Occipital lobe (tissue), 2 donors: ENCODE results near the gene SPINK13. TPM values are rescaled to one million over a fixed set of nuclear protein-coding genes. Genes with fewer than 3 reads are reported as not detected.
"Not testable (repeated sequence)": the region's sequence is repeated elsewhere in the genome, so short reads cannot be mapped to it uniquely, and the experiment has no call there.

Source experiments
- DNase-seq: peaks from one replicate; lab custom pipeline; 2025; lab: John Stamatoyannopoulos, UW
- total RNA-seq: library from RNA; depleted of rRNA; stranded (reverse); fragments of >200 nt; gene quantifications from one replicate; pipeline ENCODE4 v1.2.3, GENCODE V29; 2014

Gene SPINK13, protein sequence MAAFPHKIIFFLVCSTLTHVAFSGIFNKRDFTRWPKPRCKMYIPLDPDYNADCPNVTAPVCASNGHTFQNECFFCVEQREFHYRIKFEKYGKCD
- total RNA-seq: not detected

DNA sequence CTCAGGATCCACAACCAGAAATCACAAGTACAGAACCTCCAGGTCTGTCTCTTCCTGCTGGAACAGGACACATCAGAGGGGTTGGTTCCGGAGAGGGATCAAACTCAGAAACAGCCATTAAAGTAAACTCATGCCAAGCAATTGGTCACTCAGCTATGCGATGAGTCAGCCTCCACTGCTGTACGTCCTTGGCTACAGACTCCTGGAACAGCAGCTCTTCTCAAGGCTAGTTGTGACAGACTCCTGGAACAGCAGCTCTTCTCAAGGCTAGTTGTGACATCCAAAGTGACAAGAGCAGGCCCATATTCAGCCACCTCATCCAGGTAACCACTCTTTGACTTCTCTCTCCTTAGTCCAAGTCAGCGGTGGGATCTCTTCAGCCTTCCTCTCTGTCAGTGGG is at the start of gene SPINK13:
Gene SPINK13, plus strand, starts transcription at position 229 of the 400 bp plus-strand sequence. CDS start 1,279 bp downstream, outside the sequence.
- no peak for DNase-seq

DNA sequence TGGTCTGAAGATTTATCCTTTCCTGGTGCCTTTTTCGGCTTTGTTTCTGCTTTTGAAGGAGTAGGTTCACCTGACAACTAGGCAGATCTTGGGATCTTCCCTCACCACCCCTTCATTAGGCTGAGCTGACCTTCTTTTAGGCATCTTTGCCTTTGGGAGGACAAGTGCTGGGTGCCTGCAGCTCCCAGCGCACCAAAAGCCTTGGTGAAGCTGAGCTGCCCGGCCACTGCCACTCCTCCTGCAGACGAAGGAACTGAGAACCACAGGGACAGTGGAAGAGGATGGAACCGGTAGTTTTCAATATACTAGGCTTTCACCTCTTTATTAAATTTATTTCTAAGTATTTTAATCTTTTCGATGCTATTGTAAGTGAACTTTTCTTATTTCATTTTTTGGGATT is 47.1 kb upstream of the SPINK13 start:
- DNase-seq: no peak

DNA sequence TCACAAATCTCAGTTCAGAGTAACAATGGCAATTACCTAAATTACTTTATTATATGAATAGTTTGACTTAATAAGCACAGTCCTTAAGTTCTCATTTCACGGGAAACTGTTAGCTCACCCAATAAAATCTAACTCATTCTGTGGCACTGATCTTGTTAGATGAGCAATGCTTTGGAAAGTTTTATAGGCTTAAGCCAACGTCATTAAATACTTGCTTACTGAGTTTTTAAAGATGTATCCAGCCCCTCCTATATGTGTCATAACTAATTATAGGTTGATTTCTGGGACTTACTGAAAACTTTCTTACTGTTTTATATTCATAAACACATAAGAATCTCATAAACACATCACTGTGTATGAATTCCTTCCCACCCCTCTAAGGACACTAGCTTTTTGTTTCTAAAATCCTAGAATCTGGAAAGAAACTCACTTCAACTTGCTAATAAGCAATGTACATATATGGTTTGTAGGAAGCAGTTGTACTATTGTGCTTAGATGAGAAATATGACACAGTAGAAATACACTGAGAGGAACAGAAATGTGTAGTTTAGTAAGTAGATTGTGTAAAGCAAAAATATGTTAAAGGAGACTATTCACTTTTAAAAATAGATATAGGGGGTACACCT is 44.4 kb upstream of the SPINK13 start:
- DNase-seq: no peak

DNA sequence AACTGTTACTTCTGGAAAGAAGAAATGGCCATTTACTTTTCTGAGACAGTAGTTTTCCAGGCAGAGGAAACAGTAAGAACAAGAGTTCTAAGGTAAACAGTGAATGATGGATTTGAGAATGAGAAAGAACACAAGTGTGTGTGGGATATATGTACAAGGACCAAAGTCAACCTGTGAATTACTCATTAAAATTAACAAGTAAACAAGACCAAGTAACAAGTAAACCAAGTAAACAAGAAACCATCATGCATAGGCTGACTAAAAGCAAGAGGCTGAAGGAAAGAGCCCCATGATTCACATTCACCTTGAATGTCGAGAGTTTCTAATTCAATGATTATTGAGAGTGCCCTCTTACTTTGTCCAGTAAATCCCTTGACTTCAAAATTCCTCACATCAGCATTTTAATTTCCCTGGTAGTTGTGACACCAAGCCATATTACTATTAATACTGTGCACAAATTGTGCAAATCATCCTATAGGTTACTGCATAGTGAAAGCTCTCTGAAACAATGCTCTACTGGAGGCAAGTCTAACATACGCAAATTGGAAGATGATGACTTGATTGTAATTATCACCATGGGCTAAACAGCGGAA is 40.1 kb upstream of the SPINK13 start:
- DNase-seq: no peak

DNA sequence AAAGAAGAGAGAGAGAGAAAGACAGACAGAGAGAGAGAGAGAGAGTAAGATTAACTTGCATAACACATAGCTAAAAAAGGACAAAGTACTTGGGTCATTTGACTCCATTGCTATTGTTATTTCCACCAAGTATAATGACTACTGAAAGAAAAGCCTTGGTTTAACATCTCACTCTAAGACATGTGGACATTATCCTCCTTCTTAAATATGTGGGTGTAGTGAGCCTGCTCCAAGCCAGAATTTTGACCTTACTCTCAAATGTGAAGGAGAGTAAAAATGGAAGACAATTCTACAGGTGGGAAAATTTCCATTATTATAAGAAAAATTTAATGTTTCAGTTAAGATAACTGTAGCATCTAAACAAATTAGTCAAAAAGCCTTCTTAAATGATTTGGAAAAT is 38.8 kb upstream of the SPINK13 start:
- DNase-seq: no peak

DNA sequence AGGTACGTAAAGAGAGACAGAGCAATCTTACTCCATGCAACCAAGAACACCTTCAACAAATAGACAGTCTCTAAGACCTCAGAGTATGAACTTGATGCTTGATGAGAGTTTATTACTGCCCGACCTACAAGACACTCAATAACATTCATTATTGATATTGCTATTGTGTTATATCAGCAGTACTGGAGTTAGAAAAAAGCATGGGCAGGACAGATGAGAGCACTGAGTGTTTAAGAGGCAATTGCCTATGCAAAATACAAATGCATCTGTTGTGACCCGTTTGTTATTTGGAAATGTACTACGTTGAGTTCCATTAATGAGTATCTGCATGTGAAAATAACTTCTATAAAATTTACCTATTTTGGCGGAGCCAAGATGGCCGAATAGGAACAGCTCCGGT is 38.4 kb upstream of the SPINK13 start:
- no peak for DNase-seq

DNA sequence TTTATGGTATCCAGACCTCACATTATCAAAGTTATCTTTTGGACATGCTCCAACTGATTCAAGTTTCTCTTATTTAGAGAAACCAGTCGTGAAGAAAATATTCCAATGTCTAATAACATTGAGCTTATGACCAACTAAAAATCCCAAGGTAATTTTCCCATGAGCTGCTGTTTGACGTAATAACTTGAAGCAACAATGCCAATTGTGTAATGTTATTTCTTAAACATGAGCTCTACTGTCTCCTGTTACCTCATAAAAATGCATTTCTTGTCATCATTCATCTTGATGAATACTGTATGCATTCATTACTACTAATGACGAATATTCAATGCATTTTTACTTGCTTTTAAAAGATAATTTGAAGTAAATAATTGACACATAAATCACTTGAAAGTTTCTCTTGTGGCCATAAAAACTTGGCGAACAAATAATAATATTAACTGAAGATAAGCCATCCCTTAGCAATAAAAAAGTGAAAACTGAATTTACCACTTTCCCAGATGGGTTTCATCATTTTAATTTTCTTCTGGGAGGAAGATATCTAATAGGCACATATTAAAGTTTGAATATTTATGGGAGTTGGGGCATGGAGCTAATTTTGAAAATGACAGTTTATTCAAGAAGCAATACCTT is 30.7 kb upstream of the SPINK13 start:
- no peak for DNase-seq

DNA sequence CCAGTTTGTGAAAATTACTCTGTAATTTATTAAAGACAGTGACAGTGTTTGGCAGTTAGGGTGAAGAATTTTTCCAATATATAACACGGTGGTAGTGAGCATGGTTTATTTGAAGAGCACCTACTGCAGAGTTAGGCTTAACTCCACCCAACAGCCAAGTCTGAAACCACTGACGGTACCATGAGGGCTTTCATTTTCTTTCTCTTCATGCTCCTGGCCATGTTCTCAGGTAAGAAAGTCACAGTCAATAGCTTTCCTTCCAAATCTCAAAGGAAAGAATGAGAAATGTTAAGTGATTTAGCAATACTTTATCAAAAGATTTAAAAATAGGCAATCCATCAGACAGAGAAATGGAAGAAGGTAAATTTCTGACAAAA is 30.2 kb upstream of the SPINK13 start, which contains the start of gene MARCOL:
Gene MARCOL, plus strand, starts transcription at position 108 of the 377 bp plus-strand sequence. Its CDS starts 73 bp downstream, at position 181.
- no peak for DNase-seq

DNA sequence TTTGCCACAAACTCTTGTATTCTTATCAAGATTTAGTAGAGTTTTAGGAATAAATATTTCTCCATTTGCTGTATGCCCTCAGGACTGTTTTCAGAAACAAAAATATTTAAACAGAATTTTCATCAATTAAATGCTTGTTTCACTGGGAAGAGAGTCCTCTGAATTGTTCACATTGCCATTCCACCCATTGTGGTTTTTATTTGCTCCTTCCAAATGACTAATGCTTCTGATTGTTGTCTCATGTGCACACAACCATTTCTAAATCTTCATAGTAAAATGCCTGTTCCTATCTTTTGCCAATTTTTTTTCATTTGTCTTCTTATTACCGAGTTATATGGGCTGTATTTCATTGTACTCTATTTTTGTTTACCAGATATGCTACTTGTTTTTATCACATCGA is 19.7 kb upstream of the SPINK13 start:
- DNase-seq: no peak

DNA sequence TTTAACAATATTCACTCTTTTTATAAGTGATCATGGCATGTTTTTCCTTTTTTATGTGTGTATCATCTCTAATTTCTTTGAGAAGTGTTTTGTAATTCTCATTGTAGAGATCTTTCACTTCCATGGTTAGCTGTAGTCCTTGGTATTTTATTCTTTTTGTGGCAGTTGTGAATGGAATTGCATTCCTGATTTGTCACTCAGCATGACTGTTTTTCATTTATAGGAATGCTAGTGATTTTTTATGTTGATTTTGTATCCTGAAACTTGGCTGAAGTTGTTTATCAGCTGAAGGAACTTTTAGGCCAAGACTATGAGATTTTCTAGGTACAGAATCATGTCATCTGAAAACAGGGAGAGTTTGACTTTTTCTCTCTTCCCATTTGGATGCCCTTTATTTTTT is 13.1 kb upstream of the SPINK13 start:
- no peak for DNase-seq

DNA sequence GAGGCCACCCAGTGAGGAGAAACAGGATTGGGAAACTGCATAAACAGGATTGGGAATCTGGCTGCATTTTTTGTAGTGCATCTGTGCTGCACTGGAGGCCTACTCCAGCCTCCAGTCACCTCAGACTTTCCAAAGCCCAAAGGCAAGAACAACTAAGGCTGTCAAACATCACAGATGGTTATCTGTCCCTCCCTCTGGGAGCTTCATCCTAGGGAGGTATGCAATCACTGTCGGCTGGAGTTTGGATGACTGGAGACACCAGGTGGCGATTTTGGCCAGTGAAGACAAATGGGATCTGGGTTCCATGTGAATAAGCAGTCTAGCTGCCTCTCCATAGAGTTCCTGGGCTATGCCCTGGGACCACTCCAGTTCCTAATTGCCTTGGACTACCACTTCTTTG is 9.3 kb upstream of the SPINK13 start:
- DNase-seq: no peak

DNA sequence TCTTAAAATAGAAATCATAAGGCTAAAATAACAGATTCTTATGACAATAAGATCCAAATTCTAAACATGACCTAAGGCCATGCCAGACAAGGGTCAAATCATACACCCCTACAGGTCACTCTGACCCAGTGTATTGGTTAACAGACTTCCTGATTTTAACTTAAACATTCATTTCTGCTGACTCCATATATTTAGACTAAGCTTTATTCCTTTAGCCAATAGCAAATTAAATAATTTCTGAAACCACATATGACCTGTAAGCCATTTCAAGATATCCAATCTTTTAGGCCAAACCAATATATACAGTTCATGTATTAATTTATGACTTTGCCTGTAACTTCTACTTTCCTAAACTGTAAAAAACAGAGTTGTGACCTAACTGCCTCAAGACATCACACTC is 7.4 kb upstream of the SPINK13 start:
- no peak for DNase-seq

DNA sequence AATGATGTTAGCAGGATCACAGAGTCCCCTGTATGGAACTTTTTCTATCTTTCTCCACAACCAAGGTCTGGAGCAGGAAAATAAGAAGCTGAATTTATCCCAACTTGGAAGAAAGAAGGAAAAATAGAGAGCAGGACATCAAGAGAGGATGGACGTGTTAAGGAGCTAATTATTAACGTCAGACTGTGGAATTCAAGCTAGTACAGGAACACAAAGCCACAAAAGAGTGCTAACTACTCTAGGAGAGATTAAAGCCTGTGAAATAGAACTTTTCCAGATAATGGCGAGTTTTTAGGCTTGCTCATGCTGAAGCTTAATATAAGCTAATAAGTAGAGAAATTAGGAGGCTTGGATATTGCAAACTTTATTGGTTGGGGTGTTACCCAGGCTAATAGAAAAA is 632 bp upstream of the SPINK13 start:
- DNase-seq: no peak

DNA sequence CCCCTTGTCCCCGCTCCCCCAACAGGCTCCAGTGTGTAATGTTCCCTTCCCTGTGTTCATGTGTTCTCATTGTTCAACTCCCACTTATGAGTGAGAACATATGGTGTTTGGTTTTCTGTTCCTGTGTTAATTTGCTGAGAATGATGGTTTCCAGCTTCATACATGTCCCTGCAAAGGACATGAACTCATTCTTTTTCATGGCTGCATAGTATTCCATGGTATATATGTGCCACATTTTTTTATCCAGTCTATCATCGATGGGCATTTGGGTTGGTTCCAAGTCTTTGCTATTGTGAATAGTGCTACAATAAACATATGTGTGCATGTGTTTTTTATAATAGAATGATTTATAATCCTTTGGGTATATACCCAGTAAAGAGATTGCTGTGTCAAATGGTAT is 6.5 kb downstream of the SPINK13 start:
- DNase-seq: not testable (repeated sequence)

DNA sequence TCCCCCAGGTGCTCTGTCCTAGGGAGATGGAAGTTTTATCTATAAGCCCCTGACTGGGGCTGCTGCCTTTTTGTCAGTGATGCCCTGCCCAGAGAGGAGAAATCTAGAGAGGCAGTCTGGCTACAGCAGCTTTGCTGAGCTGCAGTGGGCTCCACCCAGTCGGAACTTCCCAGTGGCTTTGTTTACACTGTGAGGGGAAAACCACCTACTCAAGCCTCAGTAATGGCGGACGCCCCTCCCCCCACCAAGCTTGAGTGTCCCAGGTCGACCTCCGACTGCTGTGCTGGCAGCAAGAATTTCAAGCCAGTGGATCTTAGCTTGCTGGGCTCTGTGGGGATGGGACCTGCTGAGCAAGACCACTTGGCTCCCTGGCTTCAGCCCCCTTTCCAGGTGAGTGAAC is 12.3 kb downstream of the SPINK13 start:
- not testable (repeated sequence) for DNase-seq

DNA sequence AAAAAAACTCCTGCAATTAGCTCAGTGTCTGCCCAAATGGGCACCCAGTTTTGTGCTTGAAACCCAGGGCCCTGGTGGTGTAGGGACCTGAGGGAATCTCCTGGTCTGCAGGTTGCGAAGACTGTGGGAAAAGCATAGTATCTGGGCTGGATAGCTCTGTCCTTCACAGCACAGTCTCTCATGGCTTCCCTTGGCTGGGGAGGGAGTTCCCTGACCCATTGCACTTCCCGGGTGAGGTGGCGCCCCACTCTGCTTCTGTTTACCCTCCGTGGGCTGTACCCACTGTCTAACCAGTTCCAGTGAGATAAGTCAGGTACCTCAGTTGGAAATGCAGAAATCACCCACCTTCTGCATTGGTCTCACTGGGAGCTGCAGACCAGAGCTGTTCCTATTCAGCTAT is 12.7 kb downstream of the SPINK13 start:
- DNase-seq: not testable (repeated sequence)

DNA sequence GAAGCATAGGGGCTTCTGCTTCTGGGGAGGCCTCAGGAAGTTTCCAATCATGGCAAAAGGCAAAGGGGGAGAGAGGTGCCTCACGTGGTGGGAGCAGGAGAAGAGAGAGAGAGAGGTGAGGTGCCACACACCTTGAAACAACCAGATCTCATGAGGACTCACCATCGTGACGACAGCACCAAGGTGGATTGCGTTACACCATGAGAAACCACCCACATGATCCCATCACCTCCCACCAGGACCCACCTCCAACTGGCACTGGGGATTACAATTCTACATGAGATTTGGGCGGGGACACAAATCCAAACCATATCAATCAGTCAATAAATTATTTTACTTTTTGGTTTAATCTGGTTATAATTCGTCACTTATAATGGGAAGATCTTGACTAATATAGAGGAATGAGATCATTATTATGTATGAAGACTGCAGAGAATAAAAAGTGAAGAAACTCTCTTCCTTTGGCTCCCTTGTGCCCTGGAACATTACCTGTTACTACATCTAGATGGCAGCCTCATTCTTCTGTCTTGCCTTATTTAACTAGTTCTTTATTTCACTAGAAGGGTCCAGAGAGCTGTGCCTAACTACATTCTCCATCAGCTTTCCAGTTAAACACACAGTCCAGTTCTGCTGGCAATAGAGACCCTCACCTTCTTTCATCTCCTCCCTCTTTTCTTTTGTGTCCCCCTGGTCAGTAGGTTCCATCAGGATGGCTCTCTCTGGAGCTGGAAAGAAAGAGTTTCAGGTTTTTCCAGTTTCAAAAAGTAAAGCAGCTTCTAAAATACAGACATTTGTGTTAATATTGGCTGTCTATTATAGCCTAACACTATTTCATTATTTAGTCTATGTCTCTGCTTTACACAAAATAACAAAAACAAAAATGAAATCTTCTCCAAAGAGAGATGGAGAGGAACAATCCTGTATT is 21.9 kb downstream of the SPINK13 start:
- DNase-seq: no peak

DNA sequence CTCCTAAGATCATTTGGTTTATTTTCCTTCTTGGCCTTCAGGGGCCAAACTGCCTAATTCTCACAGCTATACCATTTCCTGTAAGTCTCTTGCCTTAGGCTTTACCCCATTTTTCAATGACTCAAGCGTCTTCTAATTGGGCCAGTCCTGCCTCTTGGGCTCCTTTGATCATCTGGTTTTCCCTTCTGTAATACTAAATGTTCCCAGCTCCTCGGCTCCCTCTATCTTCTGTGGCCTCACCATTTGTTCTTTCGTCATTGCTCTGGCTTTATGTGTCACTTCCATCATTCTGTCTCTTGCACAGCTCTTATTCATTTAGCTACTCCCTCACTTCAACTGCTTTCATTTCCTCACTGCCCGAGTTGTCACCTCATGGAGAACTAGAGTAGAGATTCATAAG is 29.1 kb downstream of the SPINK13 start:
- DNase-seq: no peak

DNA sequence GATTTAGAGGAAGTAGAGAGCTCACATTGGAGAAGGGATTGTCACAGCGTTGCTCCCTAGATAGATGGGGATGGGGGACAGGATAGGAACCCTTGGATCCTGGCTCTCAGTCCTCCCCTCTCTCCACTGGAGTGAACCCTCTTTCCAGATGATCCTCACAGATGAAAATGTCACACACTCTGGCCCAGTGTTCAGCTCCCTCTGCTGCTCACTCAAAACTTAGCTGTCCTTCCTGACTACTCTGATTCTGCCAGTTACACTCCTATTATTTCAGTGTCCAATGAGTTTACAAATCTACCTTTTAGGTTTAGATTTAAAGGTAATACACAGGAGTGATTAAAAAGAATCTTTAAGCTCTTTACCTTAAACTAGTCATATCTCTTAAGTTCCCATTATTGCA is 37.9 kb downstream of the SPINK13 start:
- no peak for DNase-seq

DNA sequence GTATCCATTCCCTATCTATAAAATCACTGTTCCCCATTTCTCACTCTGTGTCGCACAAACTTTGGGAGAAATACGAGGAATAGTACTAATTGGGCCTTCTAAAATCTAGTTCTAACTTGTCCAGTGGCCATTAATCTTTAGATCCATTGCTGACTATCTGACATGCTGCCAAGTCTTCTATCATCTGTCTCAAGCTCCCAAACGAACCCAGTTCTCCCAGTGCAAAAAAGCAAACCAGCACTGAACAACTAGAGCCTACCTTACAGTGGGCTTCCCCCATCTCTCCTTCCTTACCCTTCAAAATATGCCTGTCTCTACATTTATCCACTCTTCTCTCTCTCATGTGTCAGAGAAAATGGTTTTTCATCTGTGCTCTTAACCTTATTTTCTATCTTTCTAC is 40.4 kb downstream of the SPINK13 start:
- no peak for DNase-seq

DNA sequence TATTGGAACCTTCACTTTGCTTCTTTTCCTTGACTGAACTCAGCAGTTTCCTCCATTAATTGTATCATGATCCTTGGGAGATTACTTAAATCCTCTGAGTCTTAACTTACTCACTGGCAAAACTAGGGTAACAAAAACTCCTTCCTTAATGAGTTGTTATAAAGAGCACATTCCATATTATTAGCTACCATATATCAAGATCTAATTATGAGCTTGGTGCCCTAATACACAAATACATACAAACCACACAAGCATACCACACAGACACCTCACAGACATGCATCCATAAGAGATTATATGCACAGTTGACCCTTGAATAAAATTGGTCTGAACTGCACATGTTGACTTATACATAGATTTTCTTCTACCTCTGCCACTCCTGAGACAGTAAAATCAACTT is 41.2 kb downstream of the SPINK13 start:
- no peak for DNase-seq

DNA sequence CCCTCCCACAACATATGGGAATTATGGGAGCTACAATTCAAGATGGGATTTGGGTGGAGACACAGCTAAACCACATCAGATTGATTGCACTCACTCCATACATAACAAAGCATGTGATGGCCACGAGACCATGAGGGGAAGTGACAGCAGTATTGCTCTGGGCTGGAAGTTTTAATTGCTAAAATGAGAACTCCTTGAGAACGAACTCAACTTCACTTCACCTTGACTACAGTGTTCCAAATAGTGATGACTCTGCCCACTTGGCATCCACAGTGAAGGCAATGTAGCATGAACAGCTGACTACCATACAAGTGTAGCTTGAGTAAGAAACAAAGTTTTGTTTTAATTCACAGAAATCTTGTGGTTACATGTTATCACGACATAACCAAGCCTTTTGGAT is 42.9 kb downstream of the SPINK13 start:
- no peak for DNase-seq
